Upper lobe of left lung (tissue), 4 donors: Measurements from ENCODE around the gene NUP153.

Experiments used
- POLR2A ChIP-seq, 4 donors: fragments of 450-650 bp; IDR thresholded peaks; one replicate each; pipeline ENCODE4 v1.5.1; 2016 to 2017; ENCODE audit warnings: antibody characterized with exemption in 4 of 4, mild to moderate bottlenecking in 2 of 4
- POLR2AphosphoS5 ChIP-seq, 2 donors: sonication (generic); formaldehyde crosslinking; IDR thresholded peaks; one replicate each; pipeline ENCODE4 v1.5.1; 2017; ENCODE audit warnings: antibody characterized with exemption in 2 of 2

GRCh38 chr6:17610835-17611234 is 95.9 kb downstream of the NUP153 start:
- no peak for TF ChIP-seq POLR2A (IDR thresholded peaks at IDR 0.05)
- no peak for TF ChIP-seq POLR2AphosphoS5 (IDR thresholded peaks at IDR 0.05)
